CD4-positive, alpha-beta T cell (primary cell): ENCODE measurements around the gene TOB2. TPM values are rescaled to one million over a fixed set of nuclear protein-coding genes. Genes with fewer than 3 reads are reported as not detected.

ENCODE experiments used
- ATAC-seq: fragments of 200-7000 bp; cut with Tn5 transposase; one replicate; pipeline ENCODE4 v1.10.0; 2022; ENCODE audit warnings: mild to moderate bottlenecking; ENCODE audit not compliant: poor library complexity
- CTCF ChIA-PET: fragments of 350-600 bp; sonication (Branson Sonifier 250); formaldehyde crosslinking; loops from one replicate; lab custom pipeline; 2021; ENCODE audit warnings: antibody characterized with exemption, inconsistent platforms; lab: Charles Lee
- POLR2A ChIA-PET: fragments of 350-600 bp; sonication (Branson Sonifier 250); formaldehyde crosslinking; loops from one replicate; lab custom pipeline; 2021; ENCODE audit warnings: antibody characterized with exemption, inconsistent platforms; lab: Charles Lee
- DNase-seq, 14 experiments: peaks; one replicate each; pipeline ENCODE4 v3.0.0-alpha.2; 2013 to 2020; ENCODE audit warnings: mixed read lengths in 2 of 14
- H3K27ac ChIP-seq, 2 donors: one replicate each; pipeline versions ENCODE4 v1.5.1 to v1.7.0; 2013; ENCODE audit warnings: low read length in 2 of 2, low read depth in 1 of 2, mild to moderate bottlenecking in 1 of 2
- H3K27me3 ChIP-seq, 2 experiments: 1 replicate in 1 of 2; 2 replicates in 1 of 2; pipeline versions ENCODE4 v1.6.1 to v1.7.0; 2013; ENCODE audit warnings: low read length in 2 of 2, control low read depth in 1 of 2, mild to moderate bottlenecking in 1 of 2, moderate library complexity in 1 of 2; ENCODE audit not compliant: insufficient read depth in 2 of 2, control insufficient read depth in 1 of 2
- H3K36me3 ChIP-seq: one replicate; pipeline ENCODE4 v1.6.1; 2013; ENCODE audit warnings: low read length, control low read depth; ENCODE audit not compliant: insufficient read depth
- H3K4me1 ChIP-seq: one replicate; pipeline ENCODE4 v1.6.1; 2013; ENCODE audit warnings: low read length, control low read depth; ENCODE audit not compliant: insufficient read depth
- H3K4me3 ChIP-seq: one replicate; pipeline ENCODE4 v1.5.1; 2013; ENCODE audit warnings: mild to moderate bottlenecking, low read length, moderate library complexity
- H3K9me3 ChIP-seq, 2 experiments: 1 replicate in 1 of 2; 2 replicates in 1 of 2; pipeline versions ENCODE4 v1.6.1 to v1.7.0; 2013; ENCODE audit warnings: low read length in 2 of 2, mild to moderate bottlenecking in 2 of 2, control low read depth in 1 of 2, moderate library complexity in 1 of 2; ENCODE audit not compliant: control insufficient read depth in 1 of 2, insufficient read depth in 1 of 2
- H3K27ac Mint-ChIP-seq: one replicate; pipeline ENCODE4 v1.8.0; 2020; ENCODE audit warnings: mixed read lengths
- H3K27me3 Mint-ChIP-seq: one replicate; pipeline ENCODE4 v1.8.0; 2021; ENCODE audit warnings: mixed read lengths
- H3K36me3 Mint-ChIP-seq: one replicate; pipeline ENCODE4 v1.8.0; 2021; ENCODE audit warnings: low read depth, mixed read lengths
- H3K4me1 Mint-ChIP-seq: one replicate; pipeline ENCODE4 v1.8.0; 2021; ENCODE audit warnings: low read depth, mixed read lengths
- H3K4me3 Mint-ChIP-seq: one replicate; pipeline ENCODE4 v1.8.0; 2020; ENCODE audit warnings: mild to moderate bottlenecking, mixed read lengths
- H3K9me3 Mint-ChIP-seq: one replicate; pipeline ENCODE4 v1.8.0; 2020; ENCODE audit warnings: mixed read lengths
- intact Hi-C, 2 experiments: fragments of 100-400 bp; cut with DNase I in 1 of 2; cut with micrococcal nuclease in 1 of 2; formaldehyde crosslinking; loops; one replicate each; pipeline versions ENCODE4 v1.15.1 to v1.9.0; 2023 to 2025; cut with DNase I, micrococcal nuclease
- total RNA-seq, 174 experiments: library from RNA in 2 of 174; stranded (reverse) in 2 of 174; gene quantifications; one replicate each; pipeline ENCODE4 v1.2.3 and lab custom pipeline; 2021 to 2026
- TF ChIP-seq, protein P1 (sequence below): fragments of 200-600 bp; IDR thresholded peaks from one replicate; pipeline ENCODE4 v1.8.0; 2022; ENCODE audit warnings: antibody characterized with exemption, mild to moderate bottlenecking

Gene TOB2
- total RNA-seq, 2 experiments from 2014 or later = 21.0 to 26.7 TPM

DNA sequence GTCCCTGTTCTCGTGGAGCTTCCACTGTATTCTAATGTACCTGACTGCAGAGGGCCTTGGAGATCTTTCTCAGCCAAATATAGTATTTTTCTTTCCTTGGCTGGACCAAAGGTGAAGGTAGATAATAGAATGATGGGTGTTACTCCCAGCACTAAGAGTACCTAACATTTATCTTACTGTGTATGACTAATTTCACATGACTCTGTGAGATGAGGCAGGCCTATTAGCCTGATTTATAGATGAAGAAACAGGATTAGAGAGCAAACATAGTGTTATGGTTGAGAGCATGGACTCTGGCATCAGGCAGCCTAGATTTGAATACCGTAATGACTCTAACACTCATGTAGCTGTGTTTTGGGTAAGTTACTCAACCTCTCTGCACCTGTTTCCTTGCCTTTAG is 25.0 kb upstream of the TOB2 start:
- peak overlapping the region; percentile 43 for H3K4me3 Mint-ChIP-seq
- H3K36me3 Mint-ChIP-seq = peaks cover 41% of the 10 kb centered on the region
- TF ChIP-seq, protein P1, sequence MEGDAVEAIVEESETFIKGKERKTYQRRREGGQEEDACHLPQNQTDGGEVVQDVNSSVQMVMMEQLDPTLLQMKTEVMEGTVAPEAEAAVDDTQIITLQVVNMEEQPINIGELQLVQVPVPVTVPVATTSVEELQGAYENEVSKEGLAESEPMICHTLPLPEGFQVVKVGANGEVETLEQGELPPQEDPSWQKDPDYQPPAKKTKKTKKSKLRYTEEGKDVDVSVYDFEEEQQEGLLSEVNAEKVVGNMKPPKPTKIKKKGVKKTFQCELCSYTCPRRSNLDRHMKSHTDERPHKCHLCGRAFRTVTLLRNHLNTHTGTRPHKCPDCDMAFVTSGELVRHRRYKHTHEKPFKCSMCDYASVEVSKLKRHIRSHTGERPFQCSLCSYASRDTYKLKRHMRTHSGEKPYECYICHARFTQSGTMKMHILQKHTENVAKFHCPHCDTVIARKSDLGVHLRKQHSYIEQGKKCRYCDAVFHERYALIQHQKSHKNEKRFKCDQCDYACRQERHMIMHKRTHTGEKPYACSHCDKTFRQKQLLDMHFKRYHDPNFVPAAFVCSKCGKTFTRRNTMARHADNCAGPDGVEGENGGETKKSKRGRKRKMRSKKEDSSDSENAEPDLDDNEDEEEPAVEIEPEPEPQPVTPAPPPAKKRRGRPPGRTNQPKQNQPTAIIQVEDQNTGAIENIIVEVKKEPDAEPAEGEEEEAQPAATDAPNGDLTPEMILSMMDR = no peak
- H3K36me3 ChIP-seq = peaks cover 27% of the 10 kb centered on the region
- peaks cover 56% of the 10 kb centered on the region for H3K4me1 Mint-ChIP-seq
- DNase-seq (no peak), ATAC-seq (no peak)
- POLR2A ChIA-PET = interaction anchor here (1.5 kb wide), 1 partner anchor 23 kb away, joined by 3 read pairs; no protein-coding TSS in a partner anchor
- no peak overlapping the region for H3K4me3 ChIP-seq
- H3K9me3 Mint-ChIP-seq = no peaks in the 10 kb centered on the region
- no peak overlapping the region for H3K27ac ChIP-seq
- H3K27me3 ChIP-seq = no peaks in the 10 kb centered on the region
- H3K9me3 ChIP-seq = no peaks in the 10 kb centered on the region
- H3K27ac Mint-ChIP-seq = peak overlapping the region; percentile 57
- intact Hi-C loops = no loop called here
- no peaks in the 10 kb centered on the region for H3K27me3 Mint-ChIP-seq
- CTCF ChIA-PET = no interaction called here
- H3K4me1 ChIP-seq = peaks cover 30% of the 10 kb centered on the region

GRCh38 chr22:41470886-41471285 is 24.3 kb upstream of the TOB2 start:
- H3K27me3 Mint-ChIP-seq = no peaks in the 10 kb centered on the region
- H3K9me3 Mint-ChIP-seq = no peaks in the 10 kb centered on the region
- ATAC-seq (no peak), DNase-seq (no peak)
- ChIA-PET POLR2A (no interaction called here), CTCF (no interaction called here)
- no peak overlapping the region for H3K27ac ChIP-seq
- H3K4me1 ChIP-seq = peaks cover 30% of the 10 kb centered on the region
- no peaks in the 10 kb centered on the region for H3K9me3 ChIP-seq
- no peak overlapping the region for H3K4me3 ChIP-seq
- TF ChIP-seq, protein P1 = no peak
- H3K36me3 ChIP-seq = peaks cover 34% of the 10 kb centered on the region
- peak overlapping the region; percentile 97 for H3K27ac Mint-ChIP-seq
- peaks cover 47% of the 10 kb centered on the region for H3K36me3 Mint-ChIP-seq
- H3K4me3 Mint-ChIP-seq = peak overlapping the region; percentile 89
- intact Hi-C loops = no loop called here
- no peaks in the 10 kb centered on the region for H3K27me3 ChIP-seq
- peaks cover 56% of the 10 kb centered on the region for H3K4me1 Mint-ChIP-seq

DNA sequence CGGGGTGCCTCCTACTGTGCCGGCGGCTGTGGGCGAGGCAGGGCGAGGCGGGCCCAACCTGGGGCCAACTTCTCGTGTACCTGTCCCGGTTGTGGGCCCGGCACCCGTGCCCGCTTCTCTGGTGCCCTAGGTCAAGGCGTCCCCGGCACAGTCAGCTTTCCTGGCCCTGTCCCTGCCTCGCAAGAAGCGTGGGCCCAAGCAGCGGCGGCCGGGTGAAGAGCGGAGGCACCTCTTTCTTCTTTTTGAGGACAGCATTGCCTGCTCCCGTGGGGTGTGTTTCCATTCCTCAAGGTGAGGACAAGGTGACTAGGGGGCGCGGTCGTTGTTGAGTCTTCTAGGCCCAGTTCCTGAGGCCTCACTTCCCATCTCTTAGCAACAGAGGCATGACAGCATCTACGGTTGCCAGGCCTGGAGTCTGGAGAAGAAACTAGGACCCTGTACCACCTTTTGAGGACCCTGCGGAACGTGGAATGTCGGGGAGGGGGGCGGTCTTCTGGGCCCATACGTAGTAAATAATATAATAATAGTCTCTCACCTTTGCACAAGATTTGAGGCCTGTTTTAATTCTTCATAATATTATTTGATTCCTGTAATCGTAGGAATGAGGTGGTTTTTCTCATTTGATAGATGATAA is 22.7 kb upstream of the TOB2 start:
- H3K4me1 ChIP-seq = peaks cover 27% of the 10 kb centered on the region
- TF ChIP-seq, protein P1 = no peak
- no peaks in the 10 kb centered on the region for H3K27me3 ChIP-seq
- intact Hi-C loops = loop anchor here (1.0 to 10.0 kb wide), 7 partner anchors 23 to 613 kb away; partner anchors contain the start of genes RANGAP1 (in 2 of the 2), ST13 (in 2 of the 2), XPNPEP3 (in 2 of the 2) and POLR3H (in 1 of the 2)
- peak overlapping the region; percentile 94 for H3K4me3 ChIP-seq
- H3K27ac Mint-ChIP-seq = peak overlapping the region; percentile 97
- ATAC-seq (no peak), DNase-seq (peak in 5 of 14 experiments; percentile 4 to 37 (median 21))
- no peaks in the 10 kb centered on the region for H3K27me3 Mint-ChIP-seq
- H3K9me3 ChIP-seq = no peaks in the 10 kb centered on the region
- H3K36me3 Mint-ChIP-seq = peaks cover 61% of the 10 kb centered on the region
- peak overlapping the region; percentile 89 for H3K4me3 Mint-ChIP-seq
- peak overlapping the region; percentile 94 to 98 for H3K27ac ChIP-seq
- peaks cover 63% of the 10 kb centered on the region for H3K4me1 Mint-ChIP-seq
- H3K9me3 Mint-ChIP-seq = no peaks in the 10 kb centered on the region
- H3K36me3 ChIP-seq = peaks cover 45% of the 10 kb centered on the region
- CTCF ChIA-PET = interaction anchor here (1.2 to 2.9 kb wide), 4 partner anchors 21 to 65 kb away, joined by 6 to 17 read pairs (median 8); partner anchors contain the start of gene TOB2
- POLR2A ChIA-PET = interaction anchor here (0.9 to 3.3 kb wide), 22 partner anchors 8 to 1145 kb away, joined by 3 to 234 read pairs (median 10); partner anchors contain the start of genes CCDC134, DESI1, PMM1 and POLDIP3
